Hepatocyte (in vitro differentiated cells): ENCODE measurements around the gene AOC1.

ENCODE experiments used
- EZH2 ChIP-seq: fragments of 200-600 bp; sonication (generic); IDR thresholded peaks from 2 replicates; pipeline ENCODE4 v1.6.1; 2016; ENCODE audit warnings: antibody characterized with exemption, mild to moderate bottlenecking, borderline replicate concordance
- TF ChIP-seq, protein P1 (sequence below): fragments of 200-600 bp; sonication (generic); IDR thresholded peaks from 2 replicates; pipeline ENCODE4 v1.5.1; 2016; ENCODE audit warnings: antibody characterized with exemption, mild to moderate bottlenecking; ENCODE audit not compliant: poor library complexity

DNA sequence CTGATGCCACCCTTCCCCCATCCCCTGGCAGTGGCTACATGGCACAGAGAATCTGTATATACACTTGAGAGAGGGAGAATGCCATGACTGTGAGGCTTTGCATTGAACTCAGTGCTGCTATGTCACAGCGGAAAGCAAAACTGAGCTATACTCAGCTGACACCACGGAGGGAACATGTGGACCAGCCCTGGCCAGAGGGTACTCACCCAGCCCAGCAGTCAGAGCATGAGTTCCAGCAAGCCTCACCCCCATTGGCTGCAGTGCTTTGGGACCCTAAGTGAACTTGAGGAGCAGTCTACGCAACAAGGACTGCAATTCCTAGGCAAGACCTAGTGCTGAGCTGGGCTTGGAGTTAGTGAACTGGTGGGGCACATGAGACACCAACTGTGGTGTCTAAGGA lies 10.3 kb upstream of the AOC1 start:
- TF ChIP-seq, protein P1, sequence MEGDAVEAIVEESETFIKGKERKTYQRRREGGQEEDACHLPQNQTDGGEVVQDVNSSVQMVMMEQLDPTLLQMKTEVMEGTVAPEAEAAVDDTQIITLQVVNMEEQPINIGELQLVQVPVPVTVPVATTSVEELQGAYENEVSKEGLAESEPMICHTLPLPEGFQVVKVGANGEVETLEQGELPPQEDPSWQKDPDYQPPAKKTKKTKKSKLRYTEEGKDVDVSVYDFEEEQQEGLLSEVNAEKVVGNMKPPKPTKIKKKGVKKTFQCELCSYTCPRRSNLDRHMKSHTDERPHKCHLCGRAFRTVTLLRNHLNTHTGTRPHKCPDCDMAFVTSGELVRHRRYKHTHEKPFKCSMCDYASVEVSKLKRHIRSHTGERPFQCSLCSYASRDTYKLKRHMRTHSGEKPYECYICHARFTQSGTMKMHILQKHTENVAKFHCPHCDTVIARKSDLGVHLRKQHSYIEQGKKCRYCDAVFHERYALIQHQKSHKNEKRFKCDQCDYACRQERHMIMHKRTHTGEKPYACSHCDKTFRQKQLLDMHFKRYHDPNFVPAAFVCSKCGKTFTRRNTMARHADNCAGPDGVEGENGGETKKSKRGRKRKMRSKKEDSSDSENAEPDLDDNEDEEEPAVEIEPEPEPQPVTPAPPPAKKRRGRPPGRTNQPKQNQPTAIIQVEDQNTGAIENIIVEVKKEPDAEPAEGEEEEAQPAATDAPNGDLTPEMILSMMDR: no peak
- no peak for TF ChIP-seq EZH2
